GM20431 (cell line): ENCODE results near the gene ATP10D.

Experiments used
- in situ Hi-C: fragments of 300-500 bp; cut with MseI, MboI; formaldehyde crosslinking; loops from one replicate; pipeline ENCODE4 v1.15.0; 2020; ENCODE audit warnings: low sequenced_read_pairs; ENCODE audit not compliant: unreplicated experiment

Gene ATP10D

GRCh38 chr4:47567511-47567910, 82.4 kb downstream of the ATP10D start:
- in situ Hi-C loops, result no loop called here

- in situ Hi-C loops, result no loop called here
Measured at GRCh38 chr4:47570816-47571215, 85.7 kb downstream of the ATP10D start.

GRCh38 chr4:47572981-47573380, 87.9 kb downstream of the ATP10D start:
- in situ Hi-C loops, result no loop called here

- in situ Hi-C loops, result no loop called here
Measured at GRCh38 chr4:47577779-47578553, 92.9 kb downstream of the ATP10D start.

- in situ Hi-C loops, result no loop called here
Measured at GRCh38 chr4:47579235-47579634, 94.2 kb downstream of the ATP10D start.

GRCh38 chr4:47590325-47590724, 105.2 kb downstream of the ATP10D start:
- in situ Hi-C loops, result no loop called here

GRCh38 chr4:47597696-47598095, 112.6 kb downstream of the ATP10D start:
- in situ Hi-C loops, result no loop called here

- in situ Hi-C loops, result no loop called here
Measured at GRCh38 chr4:47598320-47598719, 113.2 kb downstream of the ATP10D start.

GRCh38 chr4:47598896-47599295, 113.8 kb downstream of the ATP10D start:
- in situ Hi-C loops, result no loop called here

GRCh38 chr4:47606482-47606881, 121.4 kb downstream of the ATP10D start:
- in situ Hi-C loops, result no loop called here

GRCh38 chr4:47612116-47613023, 127.3 kb downstream of the ATP10D start:
- in situ Hi-C loops, result no loop called here

GRCh38 chr4:47615385-47615784, 130.3 kb downstream of the ATP10D start:
- in situ Hi-C loops, result no loop called here

- in situ Hi-C loops, result no loop called here
Measured at GRCh38 chr4:47617607-47618006, 132.5 kb downstream of the ATP10D start.

GRCh38 chr4:47619691-47620090, 134.6 kb downstream of the ATP10D start:
- in situ Hi-C loops, result no loop called here

- in situ Hi-C loops, result no loop called here
Measured at GRCh38 chr4:47621181-47621580, 136.1 kb downstream of the ATP10D start.

GRCh38 chr4:47624031-47624441, 139.0 kb downstream of the ATP10D start:
- in situ Hi-C loops, result no loop called here

GRCh38 chr4:47631161-47631560, 146.1 kb downstream of the ATP10D start:
- in situ Hi-C loops, result no loop called here

GRCh38 chr4:47639531-47639930, 154.5 kb downstream of the ATP10D start:
- in situ Hi-C loops, result no loop called here

- in situ Hi-C loops, result no loop called here
Measured at GRCh38 chr4:47640911-47641310, 155.8 kb downstream of the ATP10D start.

- in situ Hi-C loops, result no loop called here
Measured at GRCh38 chr4:47641755-47642154, 156.7 kb downstream of the ATP10D start.

GRCh38 chr4:47642191-47642830, 157.2 kb downstream of the ATP10D start:
- in situ Hi-C loops, result no loop called here
